ENCODE results near the gene C16orf74. TPM values are rescaled to one million over a fixed set of nuclear protein-coding genes. Genes with fewer than 3 reads are reported as not detected.

Gene C16orf74
- polyA plus RNA-seq, 3 donors: 0.54 to 5.1 (median 4.2) TPM

- no peak overlapping the region for H3K27ac ChIP-seq (ENCODE audit: low read depth, low read length)
- 95 to 98% (median 97%) methylated on average over 6 of the region's 6 CpGs for WGBS, 3 donors
Observed at GRCh38 chr16:85708338-85708737, 42.6 kb downstream of the C16orf74 start.

GRCh38 chr16:85707528-85708095, 43.3 kb downstream of the C16orf74 start:
- H3K27ac ChIP-seq (ENCODE audit: low read depth, low read length): no peak overlapping the region
- 83 to 90% (median 85%) methylated on average over 16 of the region's 16 CpGs for WGBS, 3 donors

- H3K27ac ChIP-seq (ENCODE audit: low read depth, low read length): no peak overlapping the region
Observed at GRCh38 chr16:85706449-85707034, 44.4 kb downstream of the C16orf74 start.

GRCh38 chr16:85704900-85705846, 45.7 kb downstream of the C16orf74 start:
- 89 to 92% (median 89%) methylated on average over 20 of the region's 20 CpGs for WGBS, 3 donors
- H3K27ac ChIP-seq (ENCODE audit: low read depth, low read length): no peak overlapping the region

More at GRCh38 chr16:85706449-85707034, 44.4 kb downstream of the C16orf74 start:
- 90 to 93% (median 91%) methylated on average over 10 to 11 of the region's 11 CpGs for WGBS, 3 donors

- WGBS, 3 donors: 91 to 94% (median 93%) methylated on average over 10 to 11 of the region's 11 CpGs
- H3K27ac ChIP-seq (ENCODE audit: low read depth, low read length): no peak overlapping the region
Observed at GRCh38 chr16:85704011-85704410, 46.9 kb downstream of the C16orf74 start.

- H3K27ac ChIP-seq (ENCODE audit: low read depth, low read length): no peak overlapping the region
- WGBS, 3 donors: 59 to 65% (median 61%) methylated on average over 7 of the region's 7 CpGs
Observed at GRCh38 chr16:85699628-85700027, 51.3 kb downstream of the C16orf74 start.

GRCh38 chr16:85698935-85699558, 51.8 kb downstream of the C16orf74 start:
- 67 to 82% (median 74%) methylated on average over 12 of the region's 12 CpGs for WGBS, 3 donors

GRCh38 chr16:85698459-85698891, 52.4 kb downstream of the C16orf74 start:
- 86 to 88% (median 88%) methylated on average over 7 of the region's 7 CpGs for WGBS, 3 donors
- H3K27ac ChIP-seq (ENCODE audit: low read depth, low read length): no peak overlapping the region

More at GRCh38 chr16:85698935-85699558, 51.8 kb downstream of the C16orf74 start:
- no peak overlapping the region for H3K27ac ChIP-seq (ENCODE audit: low read depth, low read length)

- no peak overlapping the region for H3K27ac ChIP-seq (ENCODE audit: low read depth, low read length)
- WGBS, 3 donors: 55 to 77% (median 76%) methylated on average over 14 of the region's 14 CpGs
Observed at GRCh38 chr16:85697431-85697830, 53.5 kb downstream of the C16orf74 start.

GRCh38 chr16:85696781-85697180, 54.1 kb downstream of the C16orf74 start:
- WGBS, 3 donors: 68 to 91% (median 76%) methylated on average over 16 of the region's 16 CpGs
- H3K27ac ChIP-seq (ENCODE audit: low read depth, low read length): no peak overlapping the region

- no peak overlapping the region for H3K27ac ChIP-seq (ENCODE audit: low read depth, low read length)
- 75 to 77% (median 75%) methylated on average over 24 of the region's 24 CpGs for WGBS, 3 donors
Observed at GRCh38 chr16:85695196-85696128, 55.4 kb downstream of the C16orf74 start.

GRCh38 chr16:85690469-85691064, 60.3 kb downstream of the C16orf74 start:
- no peak overlapping the region for H3K27ac ChIP-seq (ENCODE audit: low read depth, low read length)
- WGBS, 3 donors: 24 to 49% (median 48%) methylated on average over 7 of the region's 7 CpGs

GRCh38 chr16:85689950-85690320, 61.0 kb downstream of the C16orf74 start:
- H3K27ac ChIP-seq (ENCODE audit: low read depth, low read length): no peak overlapping the region
- 45 to 68% (median 58%) methylated on average over 9 of the region's 9 CpGs for WGBS, 3 donors

- no peak overlapping the region for H3K27ac ChIP-seq (ENCODE audit: low read depth, low read length)
- WGBS, 3 donors: 16 to 41% (median 38%) methylated on average over 27 of the region's 27 CpGs
Observed at GRCh38 chr16:85689285-85689949, 61.5 kb downstream of the C16orf74 start.

- H3K27ac ChIP-seq (ENCODE audit: low read depth, low read length): no peak within 1 kb of the TSS
- WGBS, 3 donors: 1% methylated on average over 74 to 86 of the region's 86 CpGs
Observed at GRCh38 chr16:85688586-85689284, 62.2 kb downstream of the C16orf74 start, which contains the start of gene GINS2. TSS of gene GINS2 (minus strand) at chr16:85688954. CDS start at chr16:85688898, 56 bp downstream.

Data from adipose tissue (tissue), 3 donors.